Kidney (tissue), 14 donors: ENCODE measurements around the gene UGGT2. TPM values are rescaled to one million over a fixed set of nuclear protein-coding genes. Genes with fewer than 3 reads are reported as not detected.

Experiments used
- DNase-seq, 5 donors: peaks; one replicate each; pipeline ENCODE4 v3.0.0-alpha.2; 2013 to 2020
- FAIRE-seq: peaks from 2 replicates; lab custom pipeline; 2012; peaks lifted over from hg19 to GRCh38; lab: Jason Lieb, UNC
- H3K27ac ChIP-seq, 2 donors: one replicate each; pipeline ENCODE4 v1.7.0; 2013; ENCODE audit warnings: low read depth in 2 of 2, low read length in 2 of 2, inconsistent platforms in 1 of 2
- H3K27me3 ChIP-seq: one replicate; pipeline ENCODE4 v1.7.1; 2013; ENCODE audit warnings: low read length, inconsistent platforms; ENCODE audit not compliant: control insufficient read depth, insufficient read depth
- H3K36me3 ChIP-seq, 3 donors: one replicate each; pipeline versions ENCODE4 v1.7.0 to v1.7.1; 2013; ENCODE audit warnings: low read length in 3 of 3, control low read depth in 1 of 3, inconsistent platforms in 1 of 3; ENCODE audit not compliant: insufficient read depth in 3 of 3, control insufficient read depth in 2 of 3
- H3K4me1 ChIP-seq, 3 donors: one replicate each; pipeline versions ENCODE4 v1.7.0 to v1.7.1; 2013; ENCODE audit warnings: low read length in 3 of 3, inconsistent platforms in 1 of 3, low read depth in 1 of 3; ENCODE audit not compliant: control insufficient read depth in 2 of 3, insufficient read depth in 2 of 3
- H3K4me3 ChIP-seq, 3 donors: one replicate each; pipeline versions ENCODE4 v1.7.0 to v1.8.1; 2013; ENCODE audit warnings: low read length in 3 of 3, control low read depth in 1 of 3, inconsistent platforms in 1 of 3
- H3K9ac ChIP-seq, 3 donors: one replicate each; pipeline versions ENCODE4 v1.7.0 to v1.7.1; 2013; ENCODE audit warnings: low read length in 3 of 3, control low read depth in 1 of 3, inconsistent platforms in 1 of 3
- H3K9me3 ChIP-seq, 3 donors: one replicate each; pipeline versions ENCODE4 v1.7.0 to v1.7.1; 2013; ENCODE audit warnings: low read length in 3 of 3, control low read depth in 1 of 3, inconsistent platforms in 1 of 3; ENCODE audit not compliant: control insufficient read depth in 2 of 3, insufficient read depth in 1 of 3
- intact Hi-C: fragments of 100-400 bp; cut with DNase I; formaldehyde crosslinking; loops from one replicate; pipeline ENCODE4 v1.11.1; 2022
- polyA plus RNA-seq: library from polyadenylated mRNA; stranded (reverse); fragments of 350-450 nt; fragmentation: Illumina TruSeq; extraction: RNeasy Lipid Tissue Mini Kit (QIAGEN cat#74804); gene quantifications from one replicate; pipeline ENCODE4 v1.2.3, GENCODE V29; 2014; ENCODE audit warnings: low read depth, low replicate concordance; ENCODE audit not compliant: insufficient read depth
- total RNA-seq: library from RNA; stranded (reverse); fragmentation: NEBNext Ultra II Directional; extraction: Animal tissue kit (Norgen Biotek cat#: 25700); gene quantifications from one replicate; pipeline ENCODE4 v1.2.1, GENCODE V29; 2021
- TF ChIP-seq, protein P1 (sequence below): IDR thresholded peaks from 3 replicates; pipeline ENCODE4 v1.5.1; 2012; ENCODE audit warnings: mild to moderate bottlenecking, moderate library complexity, borderline replicate concordance; ENCODE audit not compliant: insufficient read depth; ENCODE audit errors: extremely low read depth
- donor health status: control.
- donor health status: control.
- donor health status: control.
- donor health status: control.
- donor health status: control.
- donor health status: DM: yes; HTN: yes; CAD: no.
- donor health status: Normal renal cell carcinoma (clear cell type).

The UGGT2 gene
- total and polyA plus RNA-seq, 2 donors from 2014 or later: 10.0 to 31.9 TPM

GRCh38 chr13:95970878-95971277, 82.3 kb downstream of the UGGT2 start:
- H3K36me3 ChIP-seq: no peaks in the 10 kb centered on the region
- no peaks in the 10 kb centered on the region for H3K9me3 ChIP-seq
- no peak overlapping the region for H3K9ac ChIP-seq
- intact Hi-C loops: no loop called here
- FAIRE-seq (no peak), DNase-seq (no peak)
- TF ChIP-seq, protein P1, sequence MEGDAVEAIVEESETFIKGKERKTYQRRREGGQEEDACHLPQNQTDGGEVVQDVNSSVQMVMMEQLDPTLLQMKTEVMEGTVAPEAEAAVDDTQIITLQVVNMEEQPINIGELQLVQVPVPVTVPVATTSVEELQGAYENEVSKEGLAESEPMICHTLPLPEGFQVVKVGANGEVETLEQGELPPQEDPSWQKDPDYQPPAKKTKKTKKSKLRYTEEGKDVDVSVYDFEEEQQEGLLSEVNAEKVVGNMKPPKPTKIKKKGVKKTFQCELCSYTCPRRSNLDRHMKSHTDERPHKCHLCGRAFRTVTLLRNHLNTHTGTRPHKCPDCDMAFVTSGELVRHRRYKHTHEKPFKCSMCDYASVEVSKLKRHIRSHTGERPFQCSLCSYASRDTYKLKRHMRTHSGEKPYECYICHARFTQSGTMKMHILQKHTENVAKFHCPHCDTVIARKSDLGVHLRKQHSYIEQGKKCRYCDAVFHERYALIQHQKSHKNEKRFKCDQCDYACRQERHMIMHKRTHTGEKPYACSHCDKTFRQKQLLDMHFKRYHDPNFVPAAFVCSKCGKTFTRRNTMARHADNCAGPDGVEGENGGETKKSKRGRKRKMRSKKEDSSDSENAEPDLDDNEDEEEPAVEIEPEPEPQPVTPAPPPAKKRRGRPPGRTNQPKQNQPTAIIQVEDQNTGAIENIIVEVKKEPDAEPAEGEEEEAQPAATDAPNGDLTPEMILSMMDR: no peak
- H3K27ac ChIP-seq: no peak overlapping the region
- no peaks in the 10 kb centered on the region for H3K27me3 ChIP-seq
- H3K4me1 ChIP-seq: no peaks in the 10 kb centered on the region
- no peak overlapping the region for H3K4me3 ChIP-seq

GRCh38 chr13:95968906-95969305, 84.3 kb downstream of the UGGT2 start:
- Histone ChIP-seq H3K4me1 (no peaks in the 10 kb centered on the region), H3K4me3 (no peak overlapping the region), H3K36me3 (no peaks in the 10 kb centered on the region), H3K27me3 (no peaks in the 10 kb centered on the region), H3K9ac (no peak overlapping the region), H3K9me3 (no peaks in the 10 kb centered on the region), H3K27ac (no peak overlapping the region)
- FAIRE-seq (no peak), DNase-seq (peak in 1 of 5 donors; percentile 15)
- intact Hi-C loops: no loop called here
- TF ChIP-seq, protein P1: no peak

- intact Hi-C loops: no loop called here
- FAIRE-seq: no peak
These were observed 95.9 kb downstream of the UGGT2 start for GRCh38 chr13:95957331-95957730.

More at GRCh38 chr13:95957331-95957730, 95.9 kb downstream of the UGGT2 start:
- DNase-seq: no peak
- Histone ChIP-seq H3K27ac (no peak overlapping the region), H3K4me1 (no peaks in the 10 kb centered on the region), H3K9ac (no peak overlapping the region), H3K36me3 (no peaks in the 10 kb centered on the region), H3K9me3 (peaks cover 0 to 8% (median 3%) of the 10 kb centered on the region in 3 donors), H3K4me3 (no peak overlapping the region), H3K27me3 (no peaks in the 10 kb centered on the region)
- TF ChIP-seq, protein P1: no peak
